PFSK-1 (cell line): Measurements from ENCODE around the gene PRKAG2.

Experiments used
- FOXP2 ChIP-seq: optimal IDR thresholded peaks from 2 replicates; pipeline ENCODE3; 2011; ENCODE audit warnings: borderline replicate concordance, control low read depth, inconsistent platforms; ENCODE audit not compliant: insufficient read depth; ENCODE audit errors: extremely low read length, extremely low read depth
- POLR2AphosphoS5 ChIP-seq: IDR thresholded peaks from 2 replicates; pipeline ENCODE4 v1.6.1; 2012; ENCODE audit warnings: low read depth, mild to moderate bottlenecking, control low read depth, low read length, moderate library complexity
- SIN3A ChIP-seq: IDR thresholded peaks from 2 replicates; pipeline ENCODE4 v1.6.1; 2012; ENCODE audit warnings: mild to moderate bottlenecking, low read length, moderate library complexity, borderline replicate concordance; ENCODE audit not compliant: insufficient read depth
- TAF1 ChIP-seq: IDR thresholded peaks from 2 replicates; pipeline ENCODE4 v1.6.1; 2012; ENCODE audit warnings: low read length, control low read depth, borderline replicate concordance; ENCODE audit not compliant: insufficient read depth
- TF ChIP-seq, protein P1 (sequence below), 2 experiments: IDR thresholded peaks; 2 replicates each; pipeline versions ENCODE4 v1.6.1 to v1.8.0; 2011 to 2012; ENCODE audit warnings: low read depth in 2 of 2, low read length in 2 of 2, control low read depth in 1 of 2, inconsistent platforms in 1 of 2, mild to moderate bottlenecking in 1 of 2, moderate library complexity in 1 of 2; ENCODE audit not compliant: insufficient read depth in 1 of 2

The PRKAG2 gene

DNA sequence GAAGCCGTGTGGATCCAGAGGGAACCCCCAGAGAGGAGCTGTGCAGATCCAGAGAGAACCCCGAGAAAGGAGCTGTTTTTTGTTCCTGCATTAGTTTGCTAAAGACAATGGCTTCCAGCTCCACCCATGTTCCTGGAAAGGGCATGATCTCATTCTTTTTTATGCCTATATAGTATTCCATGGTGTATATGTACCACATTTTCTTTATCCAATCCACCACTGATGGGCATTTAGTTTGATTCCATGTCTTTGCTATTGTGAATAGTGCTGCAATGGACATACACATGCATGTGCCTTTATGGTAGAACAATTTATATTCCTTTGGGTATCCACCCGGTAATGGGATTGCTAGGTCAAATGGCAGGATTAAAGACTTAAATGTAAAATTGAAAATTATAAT, 261.9 kb downstream of the PRKAG2 start:
- TF ChIP-seq POLR2AphosphoS5 (no peak), TAF1 (no peak), SIN3A (no peak), FOXP2 (no peak)
- TF ChIP-seq, protein P1, sequence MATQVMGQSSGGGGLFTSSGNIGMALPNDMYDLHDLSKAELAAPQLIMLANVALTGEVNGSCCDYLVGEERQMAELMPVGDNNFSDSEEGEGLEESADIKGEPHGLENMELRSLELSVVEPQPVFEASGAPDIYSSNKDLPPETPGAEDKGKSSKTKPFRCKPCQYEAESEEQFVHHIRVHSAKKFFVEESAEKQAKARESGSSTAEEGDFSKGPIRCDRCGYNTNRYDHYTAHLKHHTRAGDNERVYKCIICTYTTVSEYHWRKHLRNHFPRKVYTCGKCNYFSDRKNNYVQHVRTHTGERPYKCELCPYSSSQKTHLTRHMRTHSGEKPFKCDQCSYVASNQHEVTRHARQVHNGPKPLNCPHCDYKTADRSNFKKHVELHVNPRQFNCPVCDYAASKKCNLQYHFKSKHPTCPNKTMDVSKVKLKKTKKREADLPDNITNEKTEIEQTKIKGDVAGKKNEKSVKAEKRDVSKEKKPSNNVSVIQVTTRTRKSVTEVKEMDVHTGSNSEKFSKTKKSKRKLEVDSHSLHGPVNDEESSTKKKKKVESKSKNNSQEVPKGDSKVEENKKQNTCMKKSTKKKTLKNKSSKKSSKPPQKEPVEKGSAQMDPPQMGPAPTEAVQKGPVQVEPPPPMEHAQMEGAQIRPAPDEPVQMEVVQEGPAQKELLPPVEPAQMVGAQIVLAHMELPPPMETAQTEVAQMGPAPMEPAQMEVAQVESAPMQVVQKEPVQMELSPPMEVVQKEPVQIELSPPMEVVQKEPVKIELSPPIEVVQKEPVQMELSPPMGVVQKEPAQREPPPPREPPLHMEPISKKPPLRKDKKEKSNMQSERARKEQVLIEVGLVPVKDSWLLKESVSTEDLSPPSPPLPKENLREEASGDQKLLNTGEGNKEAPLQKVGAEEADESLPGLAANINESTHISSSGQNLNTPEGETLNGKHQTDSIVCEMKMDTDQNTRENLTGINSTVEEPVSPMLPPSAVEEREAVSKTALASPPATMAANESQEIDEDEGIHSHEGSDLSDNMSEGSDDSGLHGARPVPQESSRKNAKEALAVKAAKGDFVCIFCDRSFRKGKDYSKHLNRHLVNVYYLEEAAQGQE (IDR thresholded peaks at IDR 0.05; ENCODE audit: insufficient read depth in 1 of 2, low read depth in 2 of 2, low read length in 2 of 2): no peak

DNA sequence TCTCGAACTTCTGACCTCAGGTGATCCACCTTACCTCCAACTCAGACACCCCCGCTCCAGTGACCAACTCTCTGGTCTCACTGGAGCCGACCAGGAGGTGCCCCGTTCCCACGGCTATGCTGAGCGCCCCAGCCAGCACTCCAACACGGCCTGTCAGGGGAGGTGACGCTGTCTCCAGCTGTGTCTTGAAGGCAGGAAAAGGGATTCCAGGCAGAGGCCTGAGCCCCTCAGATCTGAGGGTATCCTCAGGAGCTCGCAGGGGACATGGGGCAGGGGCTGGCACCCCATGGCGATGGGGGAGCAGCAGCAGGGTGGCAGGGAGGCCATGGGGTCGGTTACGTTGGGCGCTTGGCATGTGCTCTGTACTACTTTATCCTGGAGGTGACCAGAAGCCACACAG, 262.9 kb downstream of the PRKAG2 start:
- TF ChIP-seq FOXP2 (no peak), POLR2AphosphoS5 (no peak), SIN3A (no peak), TAF1 (no peak)
- TF ChIP-seq, protein P1 (IDR thresholded peaks at IDR 0.05; ENCODE audit: insufficient read depth in 1 of 2, low read depth in 2 of 2, low read length in 2 of 2): no peak

DNA sequence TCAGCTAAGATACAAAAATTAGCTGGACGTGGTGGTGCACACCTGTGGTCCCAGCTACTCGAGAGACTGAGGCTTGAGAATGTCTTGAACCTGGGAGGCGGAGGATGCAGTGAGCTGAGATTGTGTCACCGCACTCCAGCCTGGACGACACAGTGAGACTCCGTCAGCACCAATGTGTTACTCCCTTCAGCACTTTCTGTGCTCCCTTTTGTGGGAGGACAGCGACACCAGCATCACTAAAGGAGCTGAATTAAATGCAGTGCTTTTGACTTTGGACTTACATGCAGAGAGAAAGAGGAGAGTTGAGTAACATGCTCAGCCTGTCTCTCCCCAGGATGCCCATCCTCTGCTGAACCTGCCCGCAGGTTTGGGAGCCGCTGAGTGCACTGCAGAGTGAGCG, 265.0 kb downstream of the PRKAG2 start:
- TF ChIP-seq TAF1 (no peak), FOXP2 (no peak), SIN3A (no peak), POLR2AphosphoS5 (no peak)
- TF ChIP-seq, protein P1 (IDR thresholded peaks at IDR 0.05; ENCODE audit: insufficient read depth in 1 of 2, low read depth in 2 of 2, low read length in 2 of 2): no peak

DNA sequence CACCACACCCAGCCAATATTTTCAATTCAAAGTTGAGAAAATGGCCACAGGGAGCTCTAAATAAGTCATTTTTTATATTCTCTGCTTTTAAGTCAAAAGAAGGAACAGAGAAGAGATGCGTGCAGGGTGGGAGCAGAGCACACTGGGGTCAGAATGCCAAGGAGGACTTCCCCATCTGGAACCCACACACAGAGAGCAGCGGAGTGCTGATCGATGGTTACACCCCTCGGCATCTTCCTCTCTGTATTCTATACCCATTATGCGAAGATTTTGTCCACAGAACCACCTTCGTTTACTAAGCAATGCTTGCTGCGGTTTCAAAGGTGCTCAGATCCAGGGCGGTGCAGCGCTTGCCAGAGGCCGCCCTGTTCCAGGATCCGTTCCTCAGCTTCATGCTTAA, 265.9 kb downstream of the PRKAG2 start:
- TF ChIP-seq TAF1: no peak
- TF ChIP-seq POLR2AphosphoS5: no peak
- TF ChIP-seq, protein P1 (IDR thresholded peaks at IDR 0.05; ENCODE audit: insufficient read depth in 1 of 2, low read depth in 2 of 2, low read length in 2 of 2): no peak
- TF ChIP-seq SIN3A: no peak
- no peak for TF ChIP-seq FOXP2

DNA sequence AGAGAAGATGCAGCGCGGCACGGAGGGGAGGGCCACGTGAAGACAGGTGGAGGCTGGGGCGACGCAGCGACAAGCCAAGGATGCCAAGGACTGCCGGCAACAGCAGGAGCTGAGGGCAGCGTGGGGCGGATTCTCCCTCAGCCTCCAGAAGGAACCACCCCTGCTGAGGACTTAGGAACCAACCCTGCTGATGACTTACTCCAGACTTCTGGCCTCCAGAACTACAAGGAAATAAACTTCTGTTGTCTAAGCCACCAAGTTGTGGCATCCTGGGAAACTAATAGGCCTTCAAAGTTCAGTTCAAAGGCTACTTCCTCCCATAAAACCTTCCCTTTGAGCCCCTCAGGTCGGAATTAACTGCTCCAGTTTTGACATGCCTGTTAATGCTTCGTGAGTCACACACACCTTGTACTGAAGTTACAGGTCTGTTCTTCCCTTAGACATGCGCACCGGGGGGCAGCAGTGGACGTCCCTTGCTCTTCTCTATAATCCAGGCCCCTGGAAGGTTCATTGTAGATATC, 268.8 kb downstream of the PRKAG2 start:
- TF ChIP-seq TAF1 (no peak), FOXP2 (no peak), POLR2AphosphoS5 (no peak), SIN3A (no peak)
- TF ChIP-seq, protein P1 (IDR thresholded peaks at IDR 0.05; ENCODE audit: insufficient read depth in 1 of 2, low read depth in 2 of 2, low read length in 2 of 2): no peak
